HG03280 (cell line): ENCODE measurements around the gene SAMD4B.

ENCODE experiments used
- ATAC-seq: cut with Tn5 transposase; IDR thresholded peaks from one replicate; pipeline ENCODE4 v1.9.1; 2021; ENCODE audit warnings: mild to moderate bottlenecking, moderate library complexity; ENCODE audit not compliant: unreplicated experiment

The SAMD4B gene

DNA sequence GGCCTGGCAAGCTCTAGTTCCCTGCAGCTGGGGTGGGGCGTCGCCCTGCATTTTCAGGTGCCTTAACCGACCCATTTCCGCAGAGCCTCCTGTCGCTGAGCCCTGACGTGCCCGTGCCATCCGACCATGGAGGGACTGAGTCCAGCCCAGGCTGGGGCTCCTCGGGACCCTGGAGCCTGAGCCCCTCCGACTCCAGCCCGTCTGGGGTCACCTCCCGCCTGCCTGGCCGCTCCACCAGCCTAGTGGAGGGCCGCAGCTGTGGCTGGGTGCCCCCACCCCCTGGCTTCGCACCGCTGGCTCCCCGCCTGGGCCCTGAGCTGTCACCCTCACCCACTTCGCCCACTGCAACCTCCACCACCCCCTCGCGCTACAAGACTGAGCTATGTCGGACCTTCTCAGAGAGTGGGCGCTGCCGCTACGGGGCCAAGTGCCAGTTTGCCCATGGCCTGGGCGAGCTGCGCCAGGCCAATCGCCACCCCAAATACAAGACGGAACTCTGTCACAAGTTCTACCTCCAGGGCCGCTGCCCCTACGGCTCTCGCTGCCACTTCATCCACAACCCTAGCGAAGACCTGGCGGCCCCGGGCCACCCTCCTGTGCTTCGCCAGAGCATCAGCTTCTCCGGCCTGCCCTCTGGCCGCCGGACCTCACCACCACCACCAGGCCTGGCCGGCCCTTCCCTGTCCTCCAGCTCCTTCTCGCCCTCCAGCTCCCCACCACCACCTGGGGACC lies 65.6 kb downstream of the SAMD4B start:
- no peak for ATAC-seq

DNA sequence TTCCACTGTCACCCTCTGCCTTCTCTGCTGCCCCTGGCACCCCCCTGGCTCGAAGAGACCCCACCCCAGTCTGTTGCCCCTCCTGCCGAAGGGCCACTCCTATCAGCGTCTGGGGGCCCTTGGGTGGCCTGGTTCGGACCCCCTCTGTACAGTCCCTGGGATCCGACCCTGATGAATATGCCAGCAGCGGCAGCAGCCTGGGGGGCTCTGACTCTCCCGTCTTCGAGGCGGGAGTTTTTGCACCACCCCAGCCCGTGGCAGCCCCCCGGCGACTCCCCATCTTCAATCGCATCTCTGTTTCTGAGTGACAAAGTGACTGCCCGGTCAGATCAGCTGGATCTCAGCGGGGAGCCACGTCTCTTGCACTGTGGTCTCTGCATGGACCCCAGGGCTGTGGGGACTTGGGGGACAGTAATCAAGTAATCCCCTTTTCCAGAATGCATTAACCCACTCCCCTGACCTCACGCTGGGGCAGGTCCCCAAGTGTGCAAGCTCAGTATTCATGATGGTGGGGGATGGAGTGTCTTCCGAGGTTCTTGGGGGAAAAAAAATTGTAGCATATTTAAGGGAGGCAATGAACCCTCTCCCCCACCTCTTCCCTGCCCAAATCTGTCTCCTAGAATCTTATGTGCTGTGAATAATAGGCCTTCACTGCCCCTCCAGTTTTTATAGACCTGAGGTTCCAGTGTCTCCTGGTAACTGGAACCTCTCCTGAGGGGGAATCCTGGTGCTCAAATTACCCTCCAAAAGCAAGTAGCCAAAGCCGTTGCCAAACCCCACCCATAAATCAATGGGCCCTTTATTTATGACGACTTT lies 66.4 kb downstream of the SAMD4B start:
- no peak for ATAC-seq

DNA sequence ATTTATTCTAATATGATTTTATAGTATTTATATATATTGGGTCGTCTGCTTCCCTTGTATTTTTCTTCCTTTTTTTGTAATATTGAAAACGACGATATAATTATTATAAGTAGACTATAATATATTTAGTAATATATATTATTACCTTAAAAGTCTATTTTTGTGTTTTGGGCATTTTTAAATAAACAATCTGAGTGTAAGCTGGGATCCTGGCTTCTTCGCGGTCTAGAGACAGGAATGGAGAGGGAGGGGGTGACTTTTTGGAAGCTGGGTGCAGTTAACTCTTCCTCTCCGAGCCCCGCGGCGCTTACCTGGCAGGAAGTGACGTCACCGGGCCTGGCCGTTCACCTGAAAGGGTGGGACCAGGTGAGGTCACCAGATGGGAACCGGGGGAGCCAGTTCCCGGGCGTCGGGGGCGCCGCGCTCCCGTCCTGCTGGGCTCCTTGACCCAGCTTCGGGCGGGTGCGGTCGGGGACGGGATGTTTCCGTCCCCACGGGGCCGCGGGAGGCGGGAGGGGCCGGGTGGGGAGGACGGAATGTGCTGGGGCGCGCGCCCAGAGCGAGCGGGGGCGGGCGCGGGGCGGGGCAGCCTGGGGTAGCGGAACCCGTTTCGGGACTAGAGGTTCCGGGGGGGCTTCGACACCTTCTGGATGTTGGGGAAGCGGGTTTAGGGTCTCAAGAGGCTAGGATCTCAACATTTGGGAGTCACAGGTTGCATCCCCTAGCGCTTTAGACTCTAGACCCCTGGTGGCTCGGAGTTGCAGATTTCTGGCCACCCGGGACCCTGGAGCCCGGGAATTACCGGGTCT lies 67.2 kb downstream of the SAMD4B start:
- peak; percentile 6 for ATAC-seq

- ATAC-seq: peak; percentile 13
These were observed 68.0 kb downstream of the SAMD4B start for GRCh38 chr19:39410017-39410830.

- ATAC-seq: no peak
These were observed 68.5 kb downstream of the SAMD4B start for GRCh38 chr19:39410831-39411080.

DNA sequence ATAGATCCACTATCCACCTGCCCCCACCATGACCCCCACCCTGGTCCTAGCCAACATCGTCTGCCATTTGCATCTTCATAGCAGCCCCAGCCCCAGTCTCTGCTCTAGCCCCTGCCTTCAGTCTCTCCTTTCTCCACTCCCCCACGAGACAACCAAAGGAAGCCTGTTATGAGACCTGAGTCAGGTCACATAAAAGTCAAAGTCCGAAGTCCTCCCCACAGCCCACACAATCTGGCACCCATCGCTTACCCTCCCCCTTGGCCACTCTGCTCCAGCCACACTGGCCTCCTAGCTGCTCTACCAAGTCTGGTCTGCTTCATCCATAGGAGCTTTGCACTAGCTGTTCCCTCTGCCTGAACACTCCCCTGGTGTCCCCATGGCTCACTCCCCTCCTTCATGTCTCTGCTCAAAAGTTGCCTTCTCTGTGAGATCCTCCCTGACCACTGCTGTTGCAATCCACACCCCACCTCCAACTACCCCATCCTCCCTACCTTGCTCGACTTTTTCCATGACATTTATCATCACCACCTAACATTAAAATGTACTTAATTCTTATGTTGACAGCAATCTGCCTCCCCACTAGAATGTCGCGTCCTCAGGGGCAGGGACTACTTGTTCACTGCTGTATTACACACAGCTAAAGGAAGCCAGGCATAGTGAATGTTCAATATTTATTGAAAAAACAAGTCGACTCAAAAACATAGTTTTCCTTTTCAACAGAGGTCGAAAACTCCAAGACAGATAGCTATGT lies 69.0 kb downstream of the SAMD4B start:
- ATAC-seq: no peak

DNA sequence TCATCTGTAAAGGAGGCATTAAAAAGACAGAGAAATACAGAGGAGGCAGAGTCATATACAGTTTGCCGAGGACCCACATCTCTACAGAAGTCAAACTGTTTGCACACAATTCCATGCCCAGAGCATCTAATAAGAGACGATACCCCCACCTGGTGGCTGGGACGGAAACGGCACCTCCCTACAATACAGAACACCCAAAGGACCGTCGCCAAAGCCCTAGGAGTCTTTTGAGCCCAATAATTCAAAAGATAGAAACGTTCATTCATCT lies 69.5 kb downstream of the SAMD4B start:
- peak; percentile 22 for ATAC-seq

GRCh38 chr19:39412100-39412866 lies 70.1 kb downstream of the SAMD4B start, which contains the start of gene PLEKHG2:
PLEKHG2 (plus strand) TSS chr19:39412669; CDS start chr19:39414087, 1,418 bp downstream.
- ATAC-seq: peak; percentile 55

GRCh38 chr19:39412867-39413271 lies 70.6 kb downstream of the SAMD4B start:
- no peak for ATAC-seq

DNA sequence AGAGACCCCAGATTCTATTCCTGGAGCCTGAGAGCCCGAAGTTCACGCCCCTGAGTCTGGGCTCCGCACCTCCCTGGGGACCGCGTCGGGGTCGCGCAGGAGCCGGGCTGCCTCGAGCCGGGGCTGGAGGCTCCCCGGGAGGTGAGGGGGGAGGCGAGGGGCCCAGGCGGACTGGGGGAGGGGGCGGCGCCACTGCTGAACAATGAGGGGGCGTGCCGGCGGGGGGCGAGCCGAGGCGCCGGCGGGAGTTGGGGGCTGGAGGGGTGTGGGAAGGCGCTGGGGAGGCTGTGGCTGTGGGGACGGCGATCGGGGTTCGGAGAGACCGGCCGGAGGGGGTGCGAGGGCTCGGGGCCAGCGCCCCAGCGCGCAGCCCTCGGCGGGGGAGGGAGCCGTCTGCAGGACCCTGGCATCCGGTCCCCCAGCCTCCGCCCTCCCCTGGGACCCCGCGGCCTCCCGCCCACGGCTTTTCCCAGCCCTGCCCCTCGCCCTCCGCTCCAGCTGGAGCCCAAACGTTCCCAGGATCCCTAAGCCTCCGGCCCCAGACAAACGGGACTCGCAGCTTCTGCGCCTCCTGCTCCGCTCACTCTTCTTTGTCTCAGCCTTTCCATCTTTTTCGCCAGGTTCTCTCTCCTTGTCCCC lies 71.2 kb downstream of the SAMD4B start:
- no peak for ATAC-seq

DNA sequence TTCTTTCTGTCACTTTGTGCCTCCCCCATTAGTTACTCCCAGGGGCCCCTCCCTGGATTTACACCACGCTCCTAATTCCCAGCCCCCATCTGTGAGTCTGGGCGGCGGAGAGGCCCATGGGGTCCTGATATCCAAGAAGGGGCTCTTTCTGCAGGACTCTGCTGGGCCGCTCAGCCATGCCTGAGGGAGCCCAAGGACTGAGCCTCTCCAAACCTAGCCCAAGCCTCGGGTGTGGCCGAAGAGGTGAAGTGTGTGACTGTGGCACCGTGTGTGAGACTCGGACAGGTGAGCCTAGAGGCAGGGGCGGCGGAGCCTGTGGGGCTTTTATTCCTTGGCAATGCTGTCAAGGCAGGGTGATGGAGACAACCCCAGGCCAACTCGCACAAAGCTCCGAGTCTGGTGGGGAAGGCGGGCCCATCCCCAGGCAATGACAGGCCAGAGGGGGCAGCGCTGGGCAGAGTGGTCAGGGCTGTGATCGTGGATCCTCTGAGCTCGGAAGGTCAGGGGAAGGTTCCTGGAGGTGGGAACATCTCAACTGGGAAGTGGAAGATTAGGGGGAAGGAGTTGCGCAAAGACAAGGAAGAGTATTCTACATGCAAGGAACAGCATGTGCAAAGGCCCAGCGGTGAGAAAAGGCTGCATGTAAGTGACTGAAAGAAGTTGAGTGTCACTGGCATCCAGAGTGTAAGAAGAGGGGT lies 71.8 kb downstream of the SAMD4B start:
- ATAC-seq: no peak

GRCh38 chr19:39415111-39416046 lies 73.2 kb downstream of the SAMD4B start:
- ATAC-seq: no peak

DNA sequence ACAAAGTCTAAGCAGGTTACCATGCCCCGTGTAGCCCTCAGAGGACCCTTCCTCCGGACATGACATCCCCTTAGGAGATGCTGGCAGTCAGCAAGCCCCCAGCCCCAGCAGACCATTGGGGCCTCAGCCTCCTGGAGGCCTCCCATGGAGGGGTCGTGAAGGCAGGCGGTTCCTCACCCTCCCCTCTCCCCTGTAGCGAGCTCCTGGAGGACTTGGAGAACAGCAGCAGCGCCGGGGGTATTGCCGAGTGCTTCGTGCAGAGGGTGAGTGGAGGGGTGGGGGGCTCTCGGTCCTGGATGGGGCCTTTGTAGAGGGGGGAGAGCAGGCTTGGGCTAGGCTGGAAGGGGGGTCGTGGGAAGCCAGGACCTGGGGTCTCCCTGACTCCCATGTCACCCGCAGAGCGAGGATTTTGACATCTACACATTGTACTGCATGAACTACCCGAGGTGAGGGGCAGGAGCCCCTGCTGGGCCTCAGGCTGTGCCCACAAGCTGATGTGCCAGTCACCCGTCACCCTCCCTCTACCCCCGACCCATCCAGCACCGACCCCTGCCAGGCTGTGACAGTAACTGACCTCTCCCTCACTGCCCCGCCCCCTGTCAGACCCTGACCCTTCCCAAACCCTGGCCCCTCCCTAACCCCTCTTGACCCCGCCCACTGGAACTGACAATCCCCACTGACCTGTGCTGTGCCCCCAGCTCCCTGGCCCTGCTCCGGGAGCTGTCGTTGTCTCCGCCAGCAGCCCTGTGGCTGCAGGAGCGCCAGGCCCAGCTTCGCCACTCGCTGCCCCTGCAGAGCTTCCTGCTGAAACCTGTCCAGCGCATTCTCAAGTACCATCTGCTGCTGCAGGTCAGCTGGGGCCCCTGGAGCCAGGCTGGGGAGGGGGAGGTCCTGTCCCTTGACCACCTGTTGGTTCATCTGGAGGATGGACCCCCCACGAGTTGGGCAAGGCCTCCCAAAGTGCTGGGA lies 74.2 kb downstream of the SAMD4B start:
- ATAC-seq: no peak

DNA sequence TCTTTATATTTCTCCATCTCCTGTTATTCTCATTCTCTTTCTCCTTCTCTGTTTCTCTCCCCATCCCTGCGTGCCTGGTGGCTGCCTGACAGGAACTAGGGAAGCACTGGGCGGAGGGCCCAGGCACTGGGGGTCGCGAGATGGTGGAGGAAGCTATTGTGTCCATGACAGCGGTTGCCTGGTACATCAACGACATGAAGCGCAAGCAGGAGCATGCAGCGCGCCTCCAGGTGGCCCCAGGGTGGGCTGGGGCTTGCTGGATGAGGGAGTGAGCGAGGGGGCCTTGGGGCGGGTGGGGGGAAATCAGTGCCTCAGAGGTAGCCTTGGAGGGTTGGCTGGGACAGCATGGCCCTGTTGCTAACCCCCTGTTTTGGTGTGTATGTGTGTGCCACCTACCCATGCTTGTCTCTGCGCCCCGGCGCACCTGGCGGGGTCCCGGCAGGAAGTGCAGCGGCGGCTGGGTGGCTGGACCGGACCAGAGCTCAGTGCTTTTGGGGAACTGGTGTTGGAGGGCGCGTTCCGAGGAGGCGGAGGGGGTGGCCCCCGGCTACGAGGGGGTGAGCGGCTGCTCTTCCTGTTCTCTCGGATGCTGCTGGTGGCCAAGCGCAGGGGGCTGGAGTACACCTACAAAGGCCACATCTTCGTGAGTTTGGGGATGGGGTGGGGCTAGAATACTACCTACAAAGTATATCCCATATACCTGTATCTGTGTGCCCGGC lies 75.4 kb downstream of the SAMD4B start:
- ATAC-seq: no peak

DNA sequence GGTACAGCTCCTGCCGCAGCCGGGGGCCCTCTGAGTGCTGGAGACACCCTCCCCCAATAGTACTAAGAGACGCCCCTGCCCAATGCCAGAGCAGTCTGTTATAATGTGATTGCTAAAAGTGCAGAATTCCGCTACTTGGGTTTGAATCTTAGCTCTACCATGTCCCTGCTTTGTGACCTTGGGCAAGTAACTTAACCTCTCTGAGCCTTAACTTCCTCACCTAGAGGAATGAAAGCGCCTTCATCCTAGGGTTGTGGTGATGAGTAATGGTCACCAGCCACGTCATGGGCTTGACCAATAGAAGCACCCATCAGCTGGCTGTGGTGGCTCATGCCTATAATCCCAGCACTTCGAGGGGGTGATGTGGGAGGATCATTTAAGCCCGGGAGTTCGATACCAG lies 76.8 kb downstream of the SAMD4B start:
- no peak for ATAC-seq

GRCh38 chr19:39420769-39421168 lies 78.5 kb downstream of the SAMD4B start:
- no peak for ATAC-seq
